HK-2 (cell line): Measurements from ENCODE around the gene ATF6B.

Experiments
- DNase-seq: peaks from one replicate; pipeline ENCODE4 v3.0.0-alpha.2; 2018; ENCODE audit not compliant: unreplicated experiment

The ATF6B gene

DNA sequence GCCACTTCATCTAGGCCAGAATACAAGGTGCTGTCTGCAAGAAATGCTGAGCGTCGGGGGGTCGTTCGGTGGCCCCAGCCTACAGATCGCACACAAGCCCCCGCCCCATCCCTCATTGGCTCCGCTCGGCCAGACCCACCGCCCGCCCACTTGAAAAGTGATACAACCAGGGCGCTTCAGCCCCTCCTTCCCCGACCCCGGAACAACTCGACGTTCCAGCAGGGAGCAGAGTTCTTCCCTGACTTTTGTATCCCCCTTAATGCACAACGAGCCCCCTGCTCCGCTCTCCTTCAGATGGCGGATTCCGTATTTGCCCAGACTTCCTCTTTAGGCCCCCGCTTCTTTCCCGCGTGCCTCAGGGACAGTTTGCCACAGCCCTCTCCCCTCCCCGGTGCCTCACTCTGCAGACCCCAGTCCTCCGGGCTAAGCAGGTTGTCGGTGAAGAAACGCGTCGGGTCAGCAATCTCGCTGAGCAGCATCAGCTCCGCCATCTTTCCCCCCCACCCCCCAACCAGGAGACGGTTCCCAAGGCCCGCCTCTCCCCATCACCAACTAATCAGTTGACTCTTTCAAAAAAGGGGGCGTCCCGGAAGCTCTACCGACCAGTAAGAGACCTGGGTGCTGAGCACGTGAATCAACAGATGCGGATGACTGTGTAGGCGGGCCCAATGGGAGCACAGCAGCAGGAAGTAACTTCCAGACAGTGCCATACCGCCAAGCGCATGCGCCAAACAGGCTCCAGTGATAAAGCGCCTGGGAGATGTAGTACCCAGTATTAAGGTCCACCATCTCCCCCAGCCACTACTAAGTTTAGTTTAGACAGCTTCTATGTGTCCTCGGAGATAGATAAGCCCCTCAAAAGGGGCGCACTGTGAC, at the start of gene ATF6B:
ATF6B (minus strand) TSS at position 530 of the 876 bp plus-strand sequence; CDS start at position 491, 39 bp downstream.
- DNase-seq = peak; percentile 96

DNA sequence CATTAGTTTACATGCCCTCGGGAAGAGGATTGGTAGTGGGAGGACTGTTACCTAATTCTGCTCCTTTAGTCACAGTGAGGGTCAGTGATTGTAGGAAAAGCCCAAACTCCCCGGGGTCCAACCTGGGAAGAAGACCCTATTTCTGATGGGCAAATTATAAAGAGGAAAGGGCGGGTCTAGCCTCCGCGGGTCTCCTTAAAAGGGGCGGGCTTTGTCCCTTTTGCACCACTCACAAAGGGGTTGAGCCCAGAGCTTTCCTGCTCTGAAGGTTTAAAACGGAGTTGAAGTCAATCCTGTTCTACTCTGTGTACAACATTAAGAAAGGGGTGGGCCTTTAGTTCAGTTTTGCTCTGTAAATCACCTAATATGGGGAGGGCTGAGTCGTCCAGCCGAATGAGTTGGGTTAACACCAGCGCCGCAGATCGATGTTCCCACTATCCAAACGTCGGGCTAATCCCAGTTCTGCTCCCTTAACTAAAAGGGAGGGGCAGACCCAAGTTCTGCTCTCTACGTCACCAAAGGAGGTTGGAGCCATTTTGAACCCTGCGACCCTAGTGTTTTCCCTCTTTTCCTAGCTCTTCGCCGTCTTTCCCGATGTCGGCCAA, 49.2 kb upstream of the ATF6B start:
- DNase-seq = peak; percentile 54

DNA sequence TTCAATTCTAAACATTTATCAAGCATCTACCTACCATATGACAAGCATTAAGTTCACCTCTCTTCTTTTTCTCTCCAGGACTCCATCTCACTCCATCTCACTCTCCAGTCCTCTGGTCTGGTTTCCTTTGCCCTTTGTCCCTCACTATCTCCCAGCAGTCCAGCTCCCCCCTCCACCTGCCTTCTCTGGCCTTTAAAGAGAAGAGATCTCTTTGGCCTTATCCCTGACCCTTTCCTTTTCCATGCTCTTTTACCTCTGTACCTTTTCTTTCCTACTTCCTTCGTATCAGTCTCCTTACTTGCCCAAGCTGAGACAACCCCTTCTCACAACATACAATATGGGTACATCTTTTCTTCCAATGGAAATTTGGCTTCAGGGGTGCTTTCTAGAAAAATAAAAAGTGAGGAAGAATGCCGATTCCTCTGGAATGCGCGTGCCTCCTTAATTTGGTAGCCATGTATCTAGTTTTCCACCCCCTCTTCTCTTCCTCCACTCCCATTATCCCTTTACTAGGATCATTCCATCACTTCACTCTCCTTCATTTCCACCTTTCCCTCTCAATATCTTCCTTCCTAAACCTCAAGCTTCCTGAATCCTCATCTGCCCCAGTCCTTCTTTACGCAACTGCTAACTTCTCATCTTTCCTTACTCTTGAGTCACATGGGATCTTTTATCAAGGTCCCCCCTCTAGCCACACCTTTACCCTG, 48.6 kb upstream of the ATF6B start:
- DNase-seq = no peak

DNA sequence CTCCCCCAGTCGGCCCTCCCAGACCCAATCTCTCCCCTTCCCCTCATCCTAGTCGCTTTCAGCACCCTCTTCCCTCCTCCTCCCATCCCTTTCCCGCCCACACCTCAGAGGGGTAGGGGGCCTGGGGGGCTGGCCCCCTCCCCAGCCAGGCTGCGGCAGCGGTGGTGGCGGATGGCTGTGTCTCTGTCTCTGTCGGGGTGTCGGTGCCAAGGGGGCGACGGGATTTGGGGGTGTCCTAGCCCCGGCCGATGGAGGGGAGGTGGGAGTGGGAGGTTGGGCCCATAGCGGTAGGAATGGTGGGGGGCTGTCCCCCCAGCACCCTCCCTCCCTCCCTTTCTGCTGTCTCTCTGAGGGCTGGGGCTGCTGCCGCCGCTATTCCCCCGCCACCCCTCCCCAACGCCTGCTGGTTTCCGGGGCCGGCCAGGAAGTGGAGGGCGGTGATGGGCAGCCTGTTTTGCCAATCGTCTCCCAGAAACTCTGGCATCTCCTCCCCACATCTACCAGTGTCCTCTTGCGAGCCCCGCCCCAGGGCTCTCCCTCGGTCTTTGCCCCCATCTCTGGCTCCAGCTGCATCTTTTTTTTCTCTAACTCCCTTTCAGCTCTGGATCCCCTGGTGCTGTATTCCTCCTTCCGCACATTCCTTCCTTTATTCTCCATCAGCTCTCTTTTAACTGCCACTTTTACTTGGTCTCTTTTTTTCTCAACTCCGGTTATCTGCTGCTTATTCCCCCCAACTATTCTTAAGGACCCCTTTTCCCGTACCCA, 47.8 kb upstream of the ATF6B start, which contains the start of gene AGPAT1:
AGPAT1 (minus strand) TSS at position 374 of the 765 bp plus-strand sequence. CDS start 4,588 bp downstream, outside the sequence.
- peak; percentile 98 for DNase-seq

DNA sequence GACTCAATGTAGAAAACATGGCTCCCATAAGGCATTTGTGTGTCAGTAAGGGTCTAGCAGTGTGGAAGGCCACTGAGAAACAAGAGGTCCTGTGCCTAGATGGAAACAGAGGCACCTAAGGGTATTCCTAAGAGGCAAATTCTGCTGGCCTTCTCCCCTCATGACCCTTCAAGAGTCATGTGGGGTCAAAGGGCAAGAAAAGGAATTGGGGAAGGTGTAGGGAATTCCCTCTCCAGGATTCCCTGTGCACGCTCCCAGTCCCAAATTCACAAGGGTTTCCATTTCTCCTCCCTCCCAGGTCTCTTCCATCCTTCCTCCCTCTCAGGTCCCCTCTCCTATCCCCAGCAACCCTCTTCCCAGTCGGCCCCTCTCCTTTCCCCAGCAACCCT, 47.3 kb upstream of the ATF6B start:
- DNase-seq = no peak

DNA sequence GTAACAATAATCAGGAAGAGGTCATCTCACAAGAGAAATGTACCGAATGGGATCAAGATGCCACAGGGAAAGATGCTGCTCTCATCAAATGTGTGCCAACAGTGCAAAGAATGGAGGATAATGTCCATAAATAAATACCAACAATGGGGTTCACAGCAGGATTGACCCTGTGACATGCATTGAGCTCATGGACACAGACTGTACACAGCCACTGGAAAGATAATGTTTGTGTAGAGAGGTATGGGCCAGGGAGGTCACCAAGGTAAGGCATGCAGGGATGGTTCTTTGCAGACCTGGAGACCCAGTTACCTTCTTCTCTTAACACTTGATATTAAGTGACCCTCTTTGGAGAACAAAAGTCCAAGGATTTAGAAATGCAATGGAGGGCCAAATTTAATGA, 46.4 kb upstream of the ATF6B start:
- DNase-seq = no peak

- DNase-seq = no peak
These were observed 45.1 kb upstream of the ATF6B start for GRCh38 chr6:32173051-32173727.

DNA sequence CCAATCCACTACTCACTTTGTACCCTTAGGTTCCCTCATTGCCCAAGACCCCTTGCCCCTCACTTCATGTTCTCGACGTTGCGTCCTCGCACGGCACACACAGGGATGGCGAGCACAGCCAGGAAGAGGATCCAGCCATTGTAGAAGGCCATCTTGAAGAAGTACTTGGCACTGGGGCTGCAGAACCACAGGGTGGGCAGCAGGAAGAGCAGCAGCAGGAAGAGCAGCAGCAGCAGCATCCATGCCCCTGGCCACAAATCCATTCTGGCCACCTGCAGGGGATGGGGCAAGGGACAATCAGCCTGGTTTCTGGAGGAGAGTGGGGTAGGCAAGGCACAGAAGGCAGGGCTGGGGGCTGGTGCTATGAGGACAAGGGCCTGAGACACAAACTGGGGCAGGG, 43.2 kb upstream of the ATF6B start:
- no peak for DNase-seq

DNA sequence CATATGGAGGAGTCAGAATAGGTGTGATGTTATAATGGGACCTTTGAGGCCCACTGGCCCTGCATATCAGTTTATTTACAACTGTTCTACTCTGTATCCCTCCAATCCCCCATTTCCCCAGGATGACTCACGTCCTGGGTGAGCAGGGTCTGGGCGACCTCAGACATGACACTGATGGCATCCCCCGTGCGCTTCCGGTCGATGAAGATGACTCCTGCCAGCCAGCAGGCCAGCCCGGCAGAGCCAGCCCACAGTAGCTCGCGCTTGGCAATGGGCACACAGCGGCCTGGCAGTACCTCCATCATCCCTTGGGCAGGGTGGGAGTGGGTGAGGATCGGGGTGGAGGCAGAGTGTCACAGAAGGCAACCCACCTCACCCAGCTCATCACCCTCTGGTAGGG, 42.2 kb upstream of the ATF6B start:
- no peak for DNase-seq

- DNase-seq = no peak
These were observed 41.0 kb upstream of the ATF6B start for GRCh38 chr6:32168807-32169591.

GRCh38 chr6:32168350-32168749, 40.3 kb upstream of the ATF6B start:
- no peak for DNase-seq

DNA sequence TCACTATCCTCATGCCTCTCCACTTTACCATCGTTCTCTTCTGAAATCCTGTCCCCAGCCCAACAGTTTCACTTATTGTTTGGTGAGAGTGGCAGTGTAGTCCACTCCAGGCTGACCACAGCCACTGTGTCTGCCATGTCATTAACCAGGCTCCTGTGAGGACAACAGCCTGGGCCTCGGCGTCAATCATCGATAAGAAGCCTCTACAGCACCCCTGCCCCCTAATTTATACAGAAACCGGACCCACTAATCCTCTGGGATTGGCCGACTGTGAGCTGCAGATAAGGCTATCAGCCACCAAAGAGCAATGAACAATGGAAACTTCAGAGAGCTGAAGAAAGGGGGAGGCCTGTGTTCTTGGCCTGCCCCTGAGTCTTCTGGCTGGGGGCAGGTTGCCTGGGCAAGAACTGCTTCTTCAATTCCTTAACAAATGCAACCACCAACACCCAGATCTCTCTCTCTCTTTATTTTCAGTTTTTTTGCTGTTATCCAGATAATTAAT, 39.8 kb upstream of the ATF6B start:
- no peak for DNase-seq

- no peak for DNase-seq
These were observed 39.2 kb upstream of the ATF6B start for GRCh38 chr6:32167154-32167760.

DNA sequence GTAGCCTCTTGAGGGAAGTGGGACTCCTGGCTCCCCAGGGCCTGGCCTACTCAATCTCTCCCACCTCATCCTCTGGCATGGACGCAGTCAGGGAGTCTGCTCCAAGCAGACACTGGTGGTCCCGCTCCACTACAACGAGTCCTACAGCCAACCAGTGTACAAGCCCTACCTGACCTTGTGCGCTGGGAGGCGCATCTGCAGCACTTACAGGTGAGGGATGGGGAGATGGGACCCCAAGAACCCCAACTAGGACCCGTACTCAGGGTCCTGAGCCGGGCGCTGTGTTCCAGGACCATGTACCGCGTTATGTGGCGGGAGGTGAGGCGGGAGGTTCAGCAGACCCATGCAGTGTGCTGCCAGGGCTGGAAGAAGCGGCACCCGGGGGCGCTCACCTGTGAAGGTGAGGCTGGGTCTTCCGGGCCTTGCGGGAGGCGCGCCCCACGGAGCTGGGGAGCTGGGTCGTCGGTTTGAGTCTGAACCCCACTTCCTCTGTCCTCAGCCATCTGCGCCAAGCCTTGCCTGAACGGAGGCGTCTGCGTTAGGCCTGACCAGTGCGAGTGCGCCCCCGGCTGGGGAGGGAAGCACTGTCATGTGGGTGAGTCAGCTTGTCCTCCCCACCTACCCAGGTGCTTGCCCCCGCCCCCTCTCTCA, 38.5 kb upstream of the ATF6B start:
- no peak for DNase-seq

DNA sequence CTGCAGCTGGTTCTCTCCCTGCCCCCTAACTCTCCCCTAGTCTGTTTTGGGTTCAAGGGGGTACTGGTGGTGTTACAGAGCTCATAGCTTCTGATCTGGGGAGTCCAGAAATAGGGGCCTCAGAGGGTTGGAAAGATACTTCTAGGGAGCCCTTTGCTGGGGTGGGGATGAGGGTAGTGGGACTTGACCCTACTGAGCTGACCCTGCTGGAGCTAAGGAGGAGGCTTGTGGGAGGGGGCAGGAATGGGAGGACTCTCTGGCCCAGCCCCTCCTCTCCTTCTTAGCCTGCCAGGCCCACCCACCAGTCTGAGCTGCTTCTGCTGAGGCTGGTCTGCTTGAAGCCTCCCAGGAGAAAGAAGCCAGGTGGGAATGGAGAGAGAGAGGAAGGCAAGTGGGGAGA, 36.2 kb upstream of the ATF6B start, which contains the start of gene EGFL8:
EGFL8 (plus strand) TSS at position 301 of the 400 bp plus-strand sequence. CDS start 1,571 bp downstream, outside the sequence.
- DNase-seq = no peak

GRCh38 chr6:32163559-32164258, 35.7 kb upstream of the ATF6B start:
- DNase-seq = no peak

DNA sequence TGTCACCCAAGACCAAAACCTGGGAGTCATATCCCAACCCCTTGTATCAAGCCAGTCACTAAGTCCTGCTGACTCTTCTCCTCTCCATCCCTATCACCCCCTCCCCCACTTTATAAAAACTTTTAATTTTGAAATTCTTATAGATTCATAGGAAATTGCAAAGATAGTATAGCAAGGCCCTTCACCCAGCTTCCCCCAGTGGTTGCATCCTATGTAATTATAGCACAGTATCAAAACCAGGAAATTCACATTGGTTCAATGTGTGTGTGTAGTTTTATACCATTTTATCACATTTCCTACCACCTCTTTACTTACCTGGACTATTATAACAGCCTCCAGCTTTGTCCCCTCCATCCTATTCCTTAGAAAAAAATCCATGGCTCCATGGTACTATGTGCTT, 30.0 kb upstream of the ATF6B start:
- DNase-seq = no peak

GRCh38 chr6:32156891-32157290, 28.8 kb upstream of the ATF6B start:
- no peak for DNase-seq
